Measurements from ENCODE around the gene CCDC91.

CCDC91 gene, protein sequence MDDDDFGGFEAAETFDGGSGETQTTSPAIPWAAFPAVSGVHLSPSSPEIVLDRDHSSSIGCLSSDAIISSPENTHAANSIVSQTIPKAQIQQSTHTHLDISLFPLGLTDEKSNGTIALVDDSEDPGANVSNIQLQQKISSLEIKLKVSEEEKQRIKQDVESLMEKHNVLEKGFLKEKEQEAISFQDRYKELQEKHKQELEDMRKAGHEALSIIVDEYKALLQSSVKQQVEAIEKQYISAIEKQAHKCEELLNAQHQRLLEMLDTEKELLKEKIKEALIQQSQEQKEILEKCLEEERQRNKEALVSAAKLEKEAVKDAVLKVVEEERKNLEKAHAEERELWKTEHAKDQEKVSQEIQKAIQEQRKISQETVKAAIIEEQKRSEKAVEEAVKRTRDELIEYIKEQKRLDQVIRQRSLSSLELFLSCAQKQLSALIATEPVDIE

DNA sequence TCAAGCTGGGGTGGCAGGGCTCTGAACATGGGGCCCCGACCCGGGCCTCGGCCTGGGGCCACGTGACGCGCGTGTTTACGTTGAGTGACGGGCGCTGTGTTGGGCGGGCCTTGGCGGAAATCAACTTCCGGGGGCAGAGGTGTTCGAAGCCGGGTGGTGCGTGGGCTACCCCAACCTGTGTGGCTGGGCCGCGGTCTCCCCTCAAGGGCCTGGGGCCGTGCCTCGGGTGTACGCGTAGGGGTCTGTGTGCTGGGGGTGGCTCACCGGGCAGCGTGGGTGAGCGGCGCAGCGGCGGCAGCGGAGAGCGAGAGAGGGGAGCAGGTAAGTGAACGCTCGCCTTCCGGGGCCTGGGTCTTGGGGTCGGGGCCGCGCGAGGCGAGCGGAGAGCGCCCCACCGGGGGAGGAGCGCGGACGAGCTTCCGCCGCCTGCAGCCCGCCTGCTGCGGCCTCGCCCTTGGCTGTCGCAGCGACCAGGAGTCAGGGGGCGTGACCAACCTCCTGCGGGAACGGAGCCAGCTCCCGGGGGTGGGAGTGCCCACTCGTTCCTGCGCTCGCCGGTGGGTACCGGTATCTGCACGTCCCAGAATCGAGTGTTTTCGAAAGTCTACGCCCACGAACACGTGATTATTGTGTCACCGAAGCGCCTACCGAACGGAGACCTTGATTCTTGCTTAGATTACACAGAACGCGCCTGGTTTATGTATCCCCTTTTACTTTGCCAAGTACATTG lies at the start of gene CCDC91:
Gene CCDC91 (plus strand): TSS at position 136 of the 730 bp plus-strand sequence. CDS start 66,760 bp downstream, outside the sequence.
- peak; percentile 78 for DNase-seq (ENCODE audit: low read depth)

DNA sequence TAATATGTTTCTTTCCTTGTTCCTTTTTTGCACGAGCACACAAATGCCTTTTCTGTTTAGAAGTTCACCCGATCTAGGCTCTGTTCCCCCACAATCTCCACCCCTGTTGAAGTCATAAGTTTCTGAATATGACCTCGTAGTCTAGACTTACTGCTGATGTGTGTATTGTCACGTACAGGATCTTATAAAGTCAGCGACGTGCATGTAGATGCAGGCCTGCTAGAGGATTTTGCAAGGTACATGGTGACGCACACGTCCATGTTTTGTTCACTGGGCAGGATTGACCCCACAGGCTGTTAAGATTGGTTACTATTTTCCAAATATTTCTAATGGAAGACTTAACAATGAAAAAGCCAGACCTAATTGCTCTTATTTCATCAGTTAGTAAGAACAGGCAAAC lies 46.2 kb upstream of the CCDC91 start:
- no peak for DNase-seq (ENCODE audit: low read depth)

DNA sequence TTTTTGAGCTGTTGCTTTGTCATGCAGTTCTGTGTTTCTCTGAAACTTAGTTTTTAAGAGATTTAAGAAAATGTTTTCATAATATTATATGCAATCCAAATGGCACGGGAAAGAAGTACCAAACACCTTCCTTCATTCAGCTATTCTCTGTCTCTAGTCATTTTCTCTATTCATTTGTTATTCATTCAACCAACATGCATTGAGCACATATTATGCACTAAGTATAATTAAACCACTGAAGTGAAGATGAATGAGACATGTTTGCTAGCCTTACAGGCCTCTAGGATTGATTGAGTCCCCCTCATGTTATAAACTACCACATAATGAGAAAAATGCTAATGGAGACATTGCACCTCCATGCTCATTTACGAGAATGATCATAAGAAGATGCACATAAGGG lies 45.7 kb upstream of the CCDC91 start:
- no peak for DNase-seq (ENCODE audit: low read depth)

DNA sequence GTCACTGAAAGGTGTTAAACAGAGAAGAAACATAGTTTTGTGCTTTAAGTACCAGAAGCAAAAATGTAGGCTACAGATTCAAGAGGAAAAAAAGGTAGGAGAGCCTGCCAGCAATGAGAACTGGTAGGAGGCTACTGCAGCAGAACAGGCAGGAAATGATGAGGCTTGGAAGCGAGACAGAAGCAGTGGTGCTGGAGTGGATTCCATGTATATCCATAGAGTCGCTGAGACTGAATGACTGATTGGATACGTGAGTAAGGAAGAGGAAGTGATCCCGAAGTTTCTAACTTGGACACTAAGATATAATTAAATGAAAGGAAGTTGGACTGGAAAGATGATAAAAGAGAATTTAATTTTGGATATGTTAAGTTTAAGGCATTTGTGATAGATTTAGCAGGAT lies 45.0 kb upstream of the CCDC91 start:
- DNase-seq (ENCODE audit: low read depth): no peak

DNA sequence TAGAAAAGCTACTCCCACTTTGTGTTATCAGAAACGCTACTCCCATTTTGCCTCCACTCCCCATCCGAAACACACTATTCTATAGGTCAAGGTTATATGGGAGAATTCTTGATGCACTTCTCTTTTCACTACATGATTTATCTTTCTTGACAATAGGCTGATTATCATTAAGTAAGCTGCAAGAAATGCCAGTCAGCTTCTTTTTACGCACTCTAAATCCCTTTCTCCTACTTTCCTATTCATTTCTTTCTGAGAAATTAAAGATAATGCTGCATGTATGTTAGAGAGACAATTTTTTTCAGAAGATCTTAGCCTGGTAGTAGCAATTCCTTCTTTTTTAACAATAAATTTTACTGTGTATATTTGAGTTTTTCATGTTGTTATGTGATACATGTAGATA lies 41.0 kb upstream of the CCDC91 start:
- no peak for DNase-seq (ENCODE audit: low read depth)

DNA sequence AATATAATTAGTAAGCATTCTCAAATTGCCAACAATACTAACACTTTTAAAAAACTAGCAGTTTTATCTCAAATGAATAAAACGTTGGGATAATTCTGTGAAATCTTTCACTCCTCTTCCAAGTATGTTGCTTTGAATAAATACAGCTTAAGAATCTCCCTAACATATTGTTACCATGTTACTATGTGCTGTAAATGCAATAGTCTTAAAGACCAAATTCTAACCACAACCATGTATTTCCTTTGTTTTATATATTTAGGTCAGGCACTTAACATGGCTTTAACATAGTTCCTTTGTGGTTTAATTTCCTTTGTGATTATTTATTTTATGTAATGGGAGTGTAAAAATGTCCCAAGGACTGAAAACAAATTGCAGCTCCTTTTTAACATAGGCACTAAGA lies 33.9 kb upstream of the CCDC91 start:
- no peak for DNase-seq (ENCODE audit: low read depth)

DNA sequence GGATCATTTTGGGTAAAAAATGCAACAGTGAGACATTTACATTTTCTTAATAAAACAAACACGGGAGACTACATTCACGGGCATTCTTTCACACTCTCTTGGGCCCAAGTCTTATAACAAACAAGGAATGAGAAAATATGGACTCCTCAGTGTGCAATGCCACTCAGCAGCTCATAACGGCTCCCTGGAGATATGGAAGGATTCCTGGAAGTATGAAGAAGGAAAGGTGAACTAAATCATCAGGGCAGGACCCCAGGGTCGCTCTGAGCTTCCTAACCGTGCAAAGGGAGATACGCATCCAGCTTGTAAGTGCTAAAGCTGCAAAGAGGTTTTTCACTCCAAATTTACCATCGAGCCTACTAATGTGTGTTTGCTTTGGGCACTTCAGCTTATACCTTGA lies 33.5 kb upstream of the CCDC91 start:
- no peak for DNase-seq (ENCODE audit: low read depth)

DNA sequence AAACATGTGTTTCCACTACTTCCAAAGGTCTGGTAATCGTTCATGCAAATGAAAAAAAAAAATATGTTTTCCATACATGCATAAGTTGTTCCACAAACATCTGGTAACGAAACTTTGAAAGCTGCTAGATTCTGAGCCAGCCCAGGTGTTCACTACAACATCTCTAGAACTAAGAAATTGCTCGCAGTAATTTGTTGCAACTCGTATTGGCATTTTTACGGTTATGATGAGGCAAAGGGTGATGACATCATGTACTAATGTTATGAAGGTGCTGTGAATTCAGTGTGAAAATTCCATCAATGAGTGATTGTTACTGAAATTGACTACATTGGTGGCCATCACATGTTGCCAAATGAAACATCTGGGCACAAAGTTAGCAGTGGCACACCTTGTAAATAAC lies 31.9 kb upstream of the CCDC91 start:
- DNase-seq (ENCODE audit: low read depth): no peak

DNA sequence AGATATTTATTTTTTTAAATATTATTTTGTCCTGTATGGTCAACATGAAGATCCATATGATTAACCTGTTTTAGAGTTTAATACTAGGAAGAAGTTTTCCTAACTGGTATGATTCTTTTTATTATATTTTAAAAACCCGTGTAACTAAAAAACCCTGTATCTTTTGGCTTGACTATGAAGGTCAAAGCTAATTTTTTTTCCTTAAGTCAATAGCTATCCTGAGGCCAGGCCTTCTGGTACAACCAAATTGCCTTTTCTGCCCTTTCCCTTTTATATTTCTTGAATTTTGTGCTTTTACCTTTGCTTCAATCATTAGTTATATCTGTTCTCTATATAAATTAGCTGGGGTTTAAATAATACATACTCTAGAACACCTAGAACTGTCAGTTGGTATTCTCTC lies 30.6 kb upstream of the CCDC91 start:
- DNase-seq (ENCODE audit: low read depth): no peak

DNA sequence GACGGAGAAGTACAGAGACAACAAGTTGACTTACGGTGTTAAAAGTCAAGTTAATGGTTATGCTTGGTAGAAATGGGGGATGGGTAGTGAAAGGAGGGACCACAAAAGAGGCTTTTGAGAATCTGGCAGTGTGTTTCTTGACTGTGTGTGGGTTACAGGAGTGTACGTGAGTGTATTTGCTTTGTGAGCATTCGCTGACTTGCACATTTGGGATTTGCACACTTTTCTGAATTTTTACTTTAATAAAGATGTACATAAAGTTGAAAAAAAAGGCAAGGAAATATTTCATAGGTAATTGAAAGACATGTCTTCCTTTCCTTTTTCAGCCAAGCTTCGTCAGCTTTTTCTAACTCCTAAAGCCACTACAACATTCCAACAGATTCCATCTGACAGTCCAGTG lies 28.6 kb upstream of the CCDC91 start:
- DNase-seq (ENCODE audit: low read depth): no peak

DNA sequence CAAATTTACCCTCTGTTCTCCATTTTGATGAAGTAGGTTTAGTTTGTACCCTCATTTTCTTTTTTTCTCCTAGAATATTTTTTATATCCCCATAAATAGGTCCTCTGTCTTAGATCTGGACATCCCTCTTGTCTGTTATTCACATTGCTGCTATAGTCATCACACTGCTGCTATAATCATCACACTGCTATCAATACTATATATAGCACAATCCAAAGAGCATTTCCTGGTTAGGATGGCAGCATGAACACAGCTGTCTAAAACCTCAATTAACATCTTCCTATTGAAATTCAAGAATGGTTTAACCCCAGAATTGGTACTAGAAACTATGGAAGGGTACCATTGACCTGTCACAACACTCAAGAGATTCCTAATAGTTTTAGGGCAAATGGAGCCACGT lies 27.6 kb upstream of the CCDC91 start:
- no peak for DNase-seq (ENCODE audit: low read depth)

DNA sequence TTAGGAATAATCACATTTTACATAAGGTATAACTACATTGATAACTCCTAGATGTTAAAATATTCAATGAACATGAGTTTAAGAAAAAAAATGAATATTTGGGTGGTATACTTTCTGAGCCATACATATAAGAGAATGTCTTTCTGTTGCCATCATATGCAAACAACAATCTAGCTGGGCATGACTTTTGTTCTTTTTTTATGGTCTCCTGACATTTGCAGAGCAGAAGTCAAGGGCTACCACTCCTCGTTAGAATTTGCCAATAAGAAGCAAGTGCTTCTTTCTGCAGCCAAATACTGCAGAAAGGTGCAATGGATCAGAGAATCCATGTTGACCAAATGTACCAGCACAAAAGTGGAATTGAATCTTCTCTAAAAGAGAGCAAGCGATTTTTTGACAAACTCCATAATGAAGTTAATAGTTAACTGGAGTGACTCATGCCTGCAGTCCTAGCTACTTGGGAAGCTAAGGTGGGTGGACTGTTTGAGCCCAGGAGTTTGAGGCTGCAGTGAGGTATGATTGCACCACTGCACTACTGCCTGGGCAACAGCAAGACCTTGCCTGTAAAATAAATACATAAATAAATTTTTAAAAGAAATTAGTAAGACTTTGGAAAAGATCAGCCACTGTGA lies 25.5 kb upstream of the CCDC91 start:
- no peak for DNase-seq (ENCODE audit: low read depth)

DNA sequence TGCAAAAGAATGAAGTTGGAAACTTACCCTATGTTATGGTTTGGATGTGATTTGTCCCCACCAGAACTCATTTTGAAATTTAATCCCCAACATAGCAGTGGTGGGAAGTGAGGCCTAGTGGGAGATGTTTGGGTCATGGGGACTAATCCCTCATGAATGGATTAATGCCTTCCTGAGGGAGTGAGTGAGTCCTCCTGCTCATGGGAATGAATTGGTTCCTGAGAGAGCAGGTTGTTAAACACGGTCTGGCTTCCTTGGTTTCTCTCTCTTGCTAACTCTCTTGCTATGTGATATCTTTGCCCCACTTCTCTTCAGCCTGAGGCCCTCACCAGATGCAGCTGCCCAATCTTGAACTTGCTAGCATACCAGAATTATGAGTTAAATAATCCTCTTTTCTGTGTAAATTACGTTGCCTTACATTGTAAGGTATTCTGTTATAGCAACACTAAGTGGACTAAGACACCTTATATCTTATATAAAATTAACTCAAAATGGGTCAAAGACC lies 22.2 kb upstream of the CCDC91 start:
- no peak for DNase-seq (ENCODE audit: low read depth)

DNA sequence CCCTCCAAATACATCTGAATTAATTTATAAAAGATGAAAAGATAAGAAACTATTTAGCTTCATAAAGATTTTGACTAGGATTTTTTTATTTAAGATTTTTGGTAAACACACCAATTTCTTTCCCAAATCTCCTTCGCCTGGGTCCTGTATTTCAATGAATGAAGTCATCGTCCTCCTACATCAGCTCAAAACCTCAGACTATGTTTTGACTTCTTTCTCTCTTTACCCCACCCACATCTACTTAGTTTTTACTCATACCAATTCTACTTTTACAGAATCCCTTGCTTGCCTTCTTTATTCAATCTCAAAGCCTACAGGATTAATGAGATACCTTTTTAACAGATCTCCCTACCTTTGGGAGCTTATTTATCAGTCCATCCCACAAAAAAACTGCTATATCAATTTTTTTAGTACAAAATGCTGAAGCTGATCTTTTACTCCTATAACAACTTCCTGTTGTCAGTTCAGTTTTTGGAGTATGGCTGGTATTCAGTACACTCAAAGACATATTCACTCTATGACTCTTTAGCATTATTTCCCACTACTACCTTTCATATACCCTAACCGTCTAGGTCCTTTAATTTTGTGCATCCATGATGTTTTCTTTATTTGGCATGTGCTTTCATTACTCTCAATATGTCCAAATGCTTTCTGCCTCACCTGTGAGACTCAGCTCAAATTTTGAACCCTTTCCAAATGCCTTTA lies 18.7 kb upstream of the CCDC91 start:
- no peak for DNase-seq (ENCODE audit: low read depth)

DNA sequence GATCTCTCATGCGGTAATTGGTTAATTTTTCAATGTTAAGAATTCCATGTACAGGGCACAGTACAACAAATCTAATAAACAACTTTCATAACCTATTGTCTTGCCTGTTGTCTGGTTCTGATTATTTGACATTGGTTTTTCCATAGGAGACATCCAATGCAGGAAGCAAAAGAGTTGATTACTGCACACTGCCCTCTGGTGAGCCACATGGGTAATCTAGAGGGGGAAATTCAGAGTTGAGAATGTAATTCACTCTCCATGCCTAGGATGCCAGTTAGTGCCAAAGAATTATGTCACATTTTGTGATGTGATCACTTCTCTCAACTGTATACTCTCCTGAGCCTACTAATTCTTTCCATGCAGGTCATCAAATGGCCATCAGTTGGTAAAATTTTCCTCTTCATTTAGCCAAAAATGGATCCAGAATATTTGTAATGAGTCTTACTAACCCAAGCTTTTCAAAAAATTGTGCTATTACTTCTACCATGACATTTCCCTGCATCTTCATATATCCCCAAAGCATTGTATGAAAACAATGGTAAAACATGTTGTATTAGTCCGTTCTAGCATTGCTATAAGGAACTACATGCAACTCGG lies 17.7 kb upstream of the CCDC91 start:
- no peak for DNase-seq (ENCODE audit: low read depth)

DNA sequence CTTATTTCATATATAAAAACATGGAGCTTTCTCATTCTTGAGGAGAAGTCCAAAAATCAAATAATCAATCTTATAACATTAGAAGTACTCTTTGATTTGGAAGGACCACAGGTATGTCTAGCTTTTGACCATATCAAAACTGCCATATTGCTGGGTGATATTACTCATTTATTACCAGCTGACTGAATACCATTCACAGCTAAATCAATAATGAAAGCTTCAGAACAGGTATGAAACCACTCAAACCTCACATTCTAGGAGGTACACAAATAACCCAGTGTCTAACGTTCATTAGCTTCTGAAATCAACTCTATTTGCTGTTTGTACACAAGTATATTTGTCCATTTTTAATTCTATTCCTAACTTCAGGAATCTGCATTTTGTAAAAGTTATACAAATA lies 16.8 kb upstream of the CCDC91 start:
- DNase-seq (ENCODE audit: low read depth): no peak

DNA sequence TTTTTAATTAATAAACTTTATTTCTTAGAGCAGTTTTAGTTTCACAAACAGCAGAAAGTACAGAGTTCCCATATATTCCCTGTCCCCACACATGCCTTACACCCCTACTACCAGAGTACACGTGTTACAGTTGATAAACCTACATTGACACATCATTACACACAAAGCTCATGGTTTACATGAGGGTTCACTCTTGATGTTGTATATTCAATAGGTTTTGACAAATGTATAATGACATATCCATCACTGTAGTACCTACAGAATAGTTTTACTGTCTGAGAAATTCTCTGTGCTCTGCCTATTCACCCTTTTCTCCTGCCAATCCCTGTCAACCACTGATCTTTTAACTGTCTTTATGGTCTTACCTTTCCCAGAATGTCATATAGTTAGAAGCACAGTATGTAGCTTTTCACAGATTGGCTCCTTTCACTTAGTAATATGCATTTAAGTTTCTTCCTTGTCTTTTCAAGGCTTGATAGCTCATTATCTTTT lies 15.1 kb upstream of the CCDC91 start:
- no peak for DNase-seq (ENCODE audit: low read depth)

DNA sequence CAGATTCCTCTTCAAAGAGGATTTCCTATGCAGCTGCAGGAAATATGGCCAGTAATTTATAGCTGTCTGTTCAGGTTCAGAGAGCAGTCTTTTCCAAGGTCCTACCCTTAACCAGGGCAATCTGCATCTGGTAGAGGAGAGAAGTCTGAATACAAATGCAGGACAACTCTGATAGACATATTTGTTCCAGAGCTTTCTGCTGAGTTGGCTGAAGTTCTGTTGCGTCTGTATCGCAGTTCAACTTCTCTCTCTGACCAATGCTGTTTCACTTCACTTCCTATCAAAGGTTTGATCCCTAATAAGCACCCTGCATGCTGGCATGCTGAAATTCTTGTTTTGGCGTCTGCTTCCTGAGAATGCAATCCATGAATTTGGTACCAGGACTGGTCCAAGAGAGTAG lies 14.0 kb upstream of the CCDC91 start:
- no peak for DNase-seq (ENCODE audit: low read depth)

DNA sequence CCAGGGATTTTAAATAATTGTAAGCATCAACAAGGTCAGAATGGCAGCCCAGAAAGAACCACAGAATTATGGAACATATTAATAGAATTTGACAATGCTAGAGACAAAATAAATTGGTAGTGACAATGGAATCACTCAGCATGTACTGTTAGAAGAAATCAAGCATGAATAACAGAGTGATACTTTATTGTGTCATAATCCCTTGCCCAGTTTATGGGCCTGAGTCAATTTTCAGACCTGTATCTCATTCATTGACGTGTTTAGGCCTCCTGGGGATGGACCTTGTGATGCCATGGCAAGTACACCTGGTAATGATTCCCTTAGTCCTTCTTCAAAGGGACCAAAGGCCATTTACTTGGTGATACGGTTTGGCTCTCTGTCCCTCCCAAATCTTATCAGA lies 12.8 kb upstream of the CCDC91 start:
- no peak for DNase-seq (ENCODE audit: low read depth)

DNA sequence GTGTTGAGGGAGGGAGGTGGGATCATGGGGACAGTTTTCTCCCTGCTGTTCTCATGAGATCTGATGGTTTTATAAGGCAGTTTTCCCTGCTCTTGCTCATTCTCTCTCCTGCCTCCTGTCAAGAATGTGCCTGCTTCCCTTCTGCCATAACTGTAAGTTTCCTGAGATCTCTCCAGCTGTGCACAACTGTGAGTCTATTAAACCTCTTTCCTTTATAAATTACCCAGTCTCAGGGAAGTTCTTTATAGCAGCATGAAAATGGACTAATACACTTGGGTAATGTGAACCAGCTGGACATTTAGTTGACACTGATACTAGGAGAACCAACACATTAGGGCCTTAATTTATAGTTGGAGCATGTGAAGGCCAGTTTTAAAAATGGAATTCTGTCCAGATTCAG lies 12.4 kb upstream of the CCDC91 start:
- DNase-seq (ENCODE audit: low read depth): no peak

DNA sequence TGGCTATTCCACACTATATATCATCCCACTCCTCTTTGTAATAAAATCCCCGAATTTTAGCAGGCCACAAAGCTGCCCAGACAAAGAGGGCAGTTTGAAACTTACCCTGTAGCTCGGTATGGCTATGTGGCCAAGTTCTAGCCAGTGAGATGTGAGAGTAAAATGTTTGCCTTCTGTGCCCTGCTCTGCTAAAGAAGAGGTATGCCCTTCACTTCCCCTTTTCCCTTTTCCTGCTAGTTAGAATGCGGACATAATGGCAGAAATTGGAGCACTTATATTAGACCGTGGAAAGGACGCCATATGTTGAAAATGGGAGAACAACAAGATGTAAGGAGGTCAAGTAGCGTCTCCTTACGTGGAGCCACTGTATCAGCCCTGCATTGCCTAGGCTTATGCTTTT lies 11.5 kb upstream of the CCDC91 start:
- DNase-seq (ENCODE audit: low read depth): no peak

DNA sequence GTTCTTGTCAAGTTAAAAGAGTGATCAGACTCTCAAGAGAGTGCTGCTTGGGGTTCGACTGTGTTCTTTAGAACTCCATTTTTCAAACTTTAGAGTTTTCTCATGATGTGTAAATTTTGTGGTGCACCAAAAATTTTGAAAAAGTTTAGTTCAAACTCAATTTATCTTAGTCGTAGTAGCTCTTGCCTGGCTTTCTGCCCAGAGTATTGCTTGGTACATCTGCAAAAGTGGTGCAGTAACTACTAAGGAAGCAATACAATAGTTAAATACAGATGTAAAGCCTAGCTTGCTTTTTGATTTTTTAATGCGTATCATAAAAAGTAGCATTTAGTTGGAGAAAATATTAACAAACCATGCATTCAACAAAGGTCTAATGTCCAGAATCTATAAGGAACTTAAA lies 9.5 kb upstream of the CCDC91 start:
- DNase-seq (ENCODE audit: low read depth): no peak
